Muscle of leg (tissue), 11 donors: ENCODE measurements around the gene PTPN2. TPM values are rescaled to one million over a fixed set of nuclear protein-coding genes. Genes with fewer than 3 reads are reported as not detected.

Experiments
- DNase-seq: peaks from one replicate; pipeline ENCODE4 v3.0.0; 2013
- H3K27ac ChIP-seq: one replicate; pipeline ENCODE4 v1.5.1; 2013; ENCODE audit warnings: mild to moderate bottlenecking, low read length, control low read depth
- H3K27me3 ChIP-seq: one replicate; pipeline ENCODE4 v1.6.1; 2013; ENCODE audit warnings: low read length; ENCODE audit not compliant: control insufficient read depth, insufficient read depth
- H3K36me3 ChIP-seq: one replicate; pipeline ENCODE4 v1.6.1; 2013; ENCODE audit warnings: low read length; ENCODE audit not compliant: control insufficient read depth, insufficient read depth
- H3K4me1 ChIP-seq: one replicate; pipeline ENCODE4 v1.6.1; 2013; ENCODE audit warnings: low read length; ENCODE audit not compliant: control insufficient read depth, insufficient read depth
- H3K4me3 ChIP-seq: one replicate; pipeline ENCODE4 v1.5.1; 2013; ENCODE audit warnings: low read length, control low read depth
- H3K9me3 ChIP-seq: replicated peaks from 2 replicates; pipeline ENCODE4 v1.6.1; 2013; ENCODE audit warnings: low read depth, low read length; ENCODE audit not compliant: control insufficient read depth
- WGBS: methylation state at CpG from one replicate; pipeline ENCODE4 v1.1.5; 2013; ENCODE audit warnings: missing lambda C conversion rate; ENCODE audit not compliant: insufficient coverage; 5-methylcytosine and 5-hydroxymethylcytosine counted together
- polyA plus RNA-seq, 8 donors: library from polyadenylated mRNA; unstranded; fragments of 120-200 nt; gene quantifications; one replicate each; pipeline versions ENCODE4 v1.2.1 to v1.2.3, GENCODE V29; 2013; ENCODE audit warnings: inconsistent platforms in 1 of 8, low replicate concordance in 1 of 8; ENCODE audit not compliant: insufficient read length in 8 of 8, insufficient read depth in 1 of 8
- total RNA-seq: library from RNA; stranded (reverse); fragments of 120-200 nt; gene quantifications from one replicate; pipeline ENCODE4 v1.2.4, GENCODE V29; 2013

The PTPN2 gene
- total and polyA plus RNA-seq, 9 donors: 22.7 to 34.1 (median 27.7) TPM

DNA sequence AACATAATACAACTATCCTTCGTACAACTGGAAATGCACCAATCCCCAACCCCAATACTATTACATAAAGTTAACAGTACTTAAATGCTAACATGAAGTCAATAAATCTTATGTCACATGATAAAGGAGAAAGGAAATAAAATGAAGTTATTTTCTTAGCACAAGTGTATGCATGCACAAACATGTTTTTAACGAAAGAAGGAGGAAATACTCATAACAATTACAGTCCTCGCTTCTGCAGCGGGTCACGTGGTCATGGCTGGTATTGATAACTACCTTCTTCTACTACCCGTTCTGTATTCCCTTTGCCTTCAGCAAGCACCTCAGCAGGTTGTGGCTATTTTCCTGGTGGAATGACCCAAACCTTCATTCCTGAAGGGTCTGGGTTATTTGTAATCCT is 129.5 kb downstream of the PTPN2 start:
- Histone ChIP-seq H3K27me3 (no peaks in the 10 kb centered on the region), H3K4me3 (no peak overlapping the region), H3K4me1 (no peaks in the 10 kb centered on the region), H3K36me3 (no peaks in the 10 kb centered on the region), H3K9me3 (no peaks in the 10 kb centered on the region), H3K27ac (no peak overlapping the region)
- no peak for DNase-seq
- WGBS: 80% methylated on average over 1 of the region's 6 CpGs

DNA sequence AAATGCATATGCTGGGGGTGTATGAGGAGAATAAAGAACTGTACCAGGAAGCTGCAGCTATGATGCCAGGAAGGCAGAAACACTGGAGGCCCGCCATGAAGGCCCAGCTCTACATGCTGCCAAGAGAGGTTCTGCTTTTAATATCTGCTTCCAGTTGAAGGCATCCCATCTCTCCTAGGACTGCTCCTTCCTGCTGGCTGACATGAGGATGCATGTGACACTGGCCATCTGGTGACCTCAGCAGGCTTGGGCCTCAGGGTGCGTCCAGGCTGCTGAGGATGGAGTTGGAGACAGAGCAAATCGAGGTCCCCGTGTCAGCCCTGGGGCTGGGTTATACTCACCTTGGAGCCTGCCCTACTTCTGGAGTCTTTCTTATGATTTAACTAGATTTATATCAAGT is 132.1 kb downstream of the PTPN2 start:
- WGBS: no CpG with 5 or more reads among the region's 4 CpGs
- DNase-seq: no peak
- H3K27me3 ChIP-seq: no peaks in the 10 kb centered on the region
- H3K27ac ChIP-seq: no peak overlapping the region
- H3K9me3 ChIP-seq: no peaks in the 10 kb centered on the region
- no peak overlapping the region for H3K4me3 ChIP-seq
- no peaks in the 10 kb centered on the region for H3K4me1 ChIP-seq
- no peaks in the 10 kb centered on the region for H3K36me3 ChIP-seq

- 93% methylated on average over 2 of the region's 5 CpGs for WGBS
- Histone ChIP-seq H3K4me3 (no peak overlapping the region), H3K36me3 (no peaks in the 10 kb centered on the region), H3K4me1 (no peaks in the 10 kb centered on the region), H3K9me3 (no peaks in the 10 kb centered on the region), H3K27me3 (no peaks in the 10 kb centered on the region), H3K27ac (no peak overlapping the region)
- DNase-seq: no peak
These were observed 132.5 kb downstream of the PTPN2 start for GRCh38 chr18:12751503-12751884.

GRCh38 chr18:12750715-12751502 is 133.1 kb downstream of the PTPN2 start:
- Histone ChIP-seq H3K27ac (no peak overlapping the region), H3K4me3 (no peak overlapping the region), H3K27me3 (no peaks in the 10 kb centered on the region), H3K36me3 (no peaks in the 10 kb centered on the region), H3K9me3 (no peaks in the 10 kb centered on the region), H3K4me1 (no peaks in the 10 kb centered on the region)
- DNase-seq: no peak
- WGBS: 86% methylated on average over 10 of the region's 18 CpGs

GRCh38 chr18:12750076-12750714 is 133.8 kb downstream of the PTPN2 start:
- H3K27me3 ChIP-seq: no peaks in the 10 kb centered on the region
- DNase-seq: no peak
- H3K36me3 ChIP-seq: no peaks in the 10 kb centered on the region
- no peak overlapping the region for H3K27ac ChIP-seq
- H3K4me3 ChIP-seq: no peak overlapping the region
- no peaks in the 10 kb centered on the region for H3K9me3 ChIP-seq
- no peaks in the 10 kb centered on the region for H3K4me1 ChIP-seq
- 81% methylated on average over 10 of the region's 14 CpGs for WGBS

DNA sequence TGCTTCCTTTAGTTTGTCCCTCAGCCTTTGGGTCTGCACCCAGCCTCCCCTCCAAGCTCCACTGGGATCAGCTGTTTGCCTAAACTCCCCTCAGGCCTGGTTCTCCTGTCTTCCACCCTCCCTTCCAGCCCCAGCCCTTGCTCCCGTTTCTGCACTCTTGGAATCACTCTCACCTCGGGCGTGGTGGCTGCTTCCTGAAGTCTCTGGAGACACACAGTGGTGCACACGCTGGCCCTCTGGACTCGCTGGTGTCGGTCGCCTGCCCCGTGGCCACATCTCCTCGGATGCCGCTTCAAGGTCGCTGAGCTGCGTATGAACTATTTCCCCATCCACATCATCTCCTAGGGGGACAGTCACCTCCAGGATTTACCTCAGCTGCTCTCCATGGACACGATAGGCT is 134.9 kb downstream of the PTPN2 start:
- no peak overlapping the region for H3K4me3 ChIP-seq
- H3K9me3 ChIP-seq: no peaks in the 10 kb centered on the region
- no peaks in the 10 kb centered on the region for H3K4me1 ChIP-seq
- no peak overlapping the region for H3K27ac ChIP-seq
- no peak for DNase-seq
- no peaks in the 10 kb centered on the region for H3K36me3 ChIP-seq
- H3K27me3 ChIP-seq: no peaks in the 10 kb centered on the region
- 75% methylated on average over 10 of the region's 13 CpGs for WGBS

- Histone ChIP-seq H3K9me3 (no peaks in the 10 kb centered on the region), H3K4me1 (no peaks in the 10 kb centered on the region), H3K36me3 (no peaks in the 10 kb centered on the region), H3K27ac (no peak overlapping the region), H3K4me3 (no peak overlapping the region), H3K27me3 (no peaks in the 10 kb centered on the region)
- no peak for DNase-seq
- no CpG with 5 or more reads among the region's 5 CpGs for WGBS
These were observed 135.4 kb downstream of the PTPN2 start for GRCh38 chr18:12748671-12749070.

DNA sequence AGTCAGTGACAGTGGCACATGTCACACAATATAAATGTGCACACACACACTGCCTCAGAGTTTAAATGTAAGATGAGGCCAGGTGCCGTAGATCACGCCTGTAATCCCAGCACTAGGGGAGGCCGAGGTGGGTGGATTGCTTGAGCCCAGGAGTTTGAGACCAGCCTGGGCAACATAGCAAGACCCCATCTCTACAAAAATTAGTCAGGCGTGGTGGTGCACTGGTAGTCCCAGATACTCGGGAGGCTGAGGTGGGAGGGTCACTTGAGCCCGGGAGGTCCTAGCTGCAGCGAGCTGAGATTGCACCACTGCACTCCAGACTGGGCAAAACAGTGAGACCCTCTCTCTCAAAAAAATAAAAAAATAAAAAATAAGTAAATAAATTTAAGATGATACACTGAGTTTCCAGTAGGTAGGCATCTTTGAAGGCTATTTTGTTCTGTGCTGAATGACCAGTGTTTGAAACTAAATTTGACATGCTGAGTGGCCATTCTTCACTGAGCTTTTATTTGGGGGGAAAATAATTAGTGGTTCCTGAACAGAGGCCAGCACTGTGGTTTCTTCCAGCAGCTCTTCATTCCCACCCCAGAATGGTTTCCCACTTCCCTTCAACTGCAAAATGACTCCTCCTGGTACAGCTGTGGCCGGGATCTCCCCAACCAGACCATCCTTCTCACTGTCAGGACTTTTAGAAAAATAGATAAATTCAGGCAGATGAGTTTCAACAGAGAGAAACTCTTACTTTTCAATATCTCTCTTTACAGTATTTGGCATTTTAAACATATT is 136.3 kb downstream of the PTPN2 start:
- Histone ChIP-seq H3K9me3 (no peaks in the 10 kb centered on the region), H3K36me3 (no peaks in the 10 kb centered on the region), H3K27me3 (no peaks in the 10 kb centered on the region), H3K4me1 (no peaks in the 10 kb centered on the region), H3K27ac (no peak overlapping the region), H3K4me3 (no peak overlapping the region)
- no peak for DNase-seq
- WGBS: 67% methylated on average over 1 of the region's 8 CpGs

DNA sequence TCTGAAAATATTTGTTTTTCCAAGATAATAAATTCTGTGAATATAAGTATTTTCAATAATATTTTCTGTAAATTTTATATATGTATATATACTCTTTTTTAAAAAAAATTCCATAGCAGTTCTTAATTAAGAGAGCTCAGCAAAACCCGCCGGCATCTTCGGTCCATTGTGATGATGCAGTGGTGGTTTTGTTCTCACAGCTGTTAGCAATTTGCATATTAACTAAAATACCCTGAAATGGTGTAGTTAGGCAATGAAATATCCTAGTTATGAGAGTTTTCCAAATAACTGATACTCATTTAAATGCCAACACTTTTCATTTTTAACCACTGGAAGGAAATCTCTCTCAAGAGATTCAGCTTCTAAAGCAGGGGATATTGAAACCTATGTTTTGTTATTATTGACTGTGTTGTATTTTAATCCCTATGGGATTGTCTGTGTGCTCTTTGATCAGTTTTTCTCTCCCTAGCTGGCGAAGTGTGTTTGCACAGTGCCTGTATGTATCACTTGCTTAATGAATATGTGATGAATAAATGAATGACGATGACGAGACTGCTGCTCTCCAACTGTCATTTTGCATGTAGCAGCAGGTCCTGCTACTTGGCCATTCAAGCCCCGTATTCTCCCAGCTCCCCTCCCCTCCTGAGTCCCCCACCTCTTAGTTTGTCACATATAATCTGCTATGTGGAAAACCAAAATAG is 138.8 kb downstream of the PTPN2 start:
- Histone ChIP-seq H3K36me3 (no peaks in the 10 kb centered on the region), H3K4me3 (no peak overlapping the region), H3K27me3 (no peaks in the 10 kb centered on the region), H3K9me3 (no peaks in the 10 kb centered on the region), H3K4me1 (no peaks in the 10 kb centered on the region), H3K27ac (no peak overlapping the region)
- no CpG with 5 or more reads among the region's 7 CpGs for WGBS
- DNase-seq: no peak

GRCh38 chr18:12744103-12744502 is 139.9 kb downstream of the PTPN2 start:
- no peaks in the 10 kb centered on the region for H3K4me1 ChIP-seq
- H3K36me3 ChIP-seq: no peaks in the 10 kb centered on the region
- H3K4me3 ChIP-seq: no peak overlapping the region
- H3K27ac ChIP-seq: no peak overlapping the region
- peak; percentile 72 for DNase-seq
- no peaks in the 10 kb centered on the region for H3K27me3 ChIP-seq
- no peaks in the 10 kb centered on the region for H3K9me3 ChIP-seq
- no CpG with 5 or more reads among the region's 2 CpGs for WGBS
